NCI-H69 (cell line): ENCODE data around the gene GPR161.

ENCODE experiments used
- DNase-seq: peaks from one replicate; lab custom pipeline; 2025; lab: John Stamatoyannopoulos, UW

GPR161 gene

DNA sequence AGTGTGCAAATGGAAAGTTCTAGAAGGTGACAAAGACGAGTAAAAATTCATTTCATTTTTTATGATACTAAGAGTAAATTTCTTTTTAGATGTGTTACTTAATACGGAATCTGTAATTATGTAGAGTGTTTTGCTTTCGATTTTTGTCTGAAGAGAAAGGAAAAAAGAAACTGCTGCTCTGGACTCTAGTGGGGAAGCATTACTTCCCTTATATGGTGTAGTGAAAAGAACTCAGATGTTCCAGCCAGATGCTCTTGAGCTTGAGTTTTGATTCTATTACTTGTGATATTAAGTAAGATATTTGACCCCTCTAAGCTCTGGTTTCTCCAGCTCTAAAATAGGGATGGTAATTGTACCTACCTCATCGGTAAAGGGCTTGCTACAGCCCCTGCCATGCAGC lies 12.2 kb upstream of the GPR161 start:
- no peak for DNase-seq

DNA sequence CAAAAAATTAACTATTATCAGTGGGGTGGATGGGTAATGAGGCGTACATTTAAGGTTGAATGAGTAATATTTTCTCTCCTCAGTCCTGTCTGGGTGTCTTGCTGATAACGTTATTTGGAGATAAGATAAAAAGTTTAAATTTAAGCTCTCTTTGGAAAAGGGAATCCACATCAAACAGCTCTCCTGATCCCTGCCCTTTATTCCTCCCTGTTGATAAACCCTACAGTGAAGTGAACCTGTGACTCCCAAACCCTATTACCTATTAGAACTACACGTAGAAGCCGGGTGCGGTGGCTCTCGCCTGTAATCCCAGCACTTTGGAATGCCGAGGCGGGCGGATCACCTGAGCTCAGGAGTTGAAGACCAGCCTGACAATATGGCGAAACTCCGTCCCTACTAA lies 9.9 kb upstream of the GPR161 start:
- DNase-seq = no peak

DNA sequence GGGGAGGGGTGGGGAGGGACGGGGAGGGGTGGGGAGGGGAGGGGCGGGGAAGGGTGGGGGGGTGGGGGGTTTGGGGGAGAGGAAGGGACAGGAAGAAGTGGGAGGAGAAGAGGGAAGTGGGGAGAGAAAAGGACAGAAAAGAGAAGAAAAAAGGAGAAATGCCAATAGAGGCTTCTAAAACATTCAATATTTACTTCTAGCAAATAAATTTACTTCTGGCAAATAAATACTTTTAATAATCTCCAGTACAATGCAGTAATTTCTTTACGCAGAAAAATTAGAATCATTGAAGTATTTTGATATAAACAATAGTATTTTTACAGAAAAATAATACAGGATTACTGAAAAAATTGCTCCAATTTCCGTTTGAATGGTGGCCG lies 9.4 kb upstream of the GPR161 start:
- no peak for DNase-seq

DNA sequence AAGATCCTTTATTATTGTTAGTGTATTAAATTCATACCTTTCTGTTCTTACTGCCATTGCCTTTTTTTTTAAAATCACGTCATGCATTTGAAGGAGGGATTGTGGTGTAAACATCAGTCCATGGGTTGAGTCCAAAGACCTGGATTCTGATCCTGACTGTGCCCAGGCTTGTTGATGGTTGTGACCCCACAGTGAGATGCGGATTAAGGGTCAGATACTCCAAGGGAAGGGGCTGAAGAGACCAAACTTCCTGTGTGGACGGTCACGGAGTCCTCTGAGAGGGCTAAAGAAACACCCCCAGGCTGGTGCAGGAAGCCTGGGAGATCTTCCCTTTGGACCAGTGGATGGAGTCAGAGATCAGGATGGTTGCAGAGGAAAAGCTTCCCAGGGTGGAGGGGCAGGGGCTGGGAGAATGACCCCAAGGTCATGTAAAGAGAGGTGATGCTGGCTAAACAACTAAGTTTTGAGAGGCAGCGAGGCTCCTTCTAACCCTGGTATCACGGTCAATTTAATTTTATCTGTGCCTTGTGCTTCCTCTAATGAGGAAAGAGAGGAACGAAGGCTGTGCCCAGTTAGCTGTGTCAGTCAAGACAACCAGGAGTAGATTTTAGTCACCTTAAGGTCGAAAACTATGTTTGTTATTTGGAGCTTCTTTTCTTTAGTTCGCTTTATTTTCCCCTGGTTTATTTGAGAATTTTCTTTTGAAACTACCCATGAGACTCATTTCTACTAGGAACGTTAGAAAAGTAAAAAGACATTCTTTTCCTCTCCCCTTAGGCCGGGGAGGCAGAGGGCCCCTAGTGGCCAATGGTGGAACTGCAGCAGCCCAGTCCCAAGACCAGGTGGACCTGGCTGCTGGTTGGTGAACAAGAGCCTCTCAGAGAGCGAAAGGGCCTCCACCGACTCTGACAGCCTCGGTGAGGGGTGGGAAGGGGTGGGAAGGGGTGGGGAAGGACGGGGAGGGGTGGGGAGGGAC lies 8.7 kb upstream of the GPR161 start:
- DNase-seq = peak; percentile 90

DNA sequence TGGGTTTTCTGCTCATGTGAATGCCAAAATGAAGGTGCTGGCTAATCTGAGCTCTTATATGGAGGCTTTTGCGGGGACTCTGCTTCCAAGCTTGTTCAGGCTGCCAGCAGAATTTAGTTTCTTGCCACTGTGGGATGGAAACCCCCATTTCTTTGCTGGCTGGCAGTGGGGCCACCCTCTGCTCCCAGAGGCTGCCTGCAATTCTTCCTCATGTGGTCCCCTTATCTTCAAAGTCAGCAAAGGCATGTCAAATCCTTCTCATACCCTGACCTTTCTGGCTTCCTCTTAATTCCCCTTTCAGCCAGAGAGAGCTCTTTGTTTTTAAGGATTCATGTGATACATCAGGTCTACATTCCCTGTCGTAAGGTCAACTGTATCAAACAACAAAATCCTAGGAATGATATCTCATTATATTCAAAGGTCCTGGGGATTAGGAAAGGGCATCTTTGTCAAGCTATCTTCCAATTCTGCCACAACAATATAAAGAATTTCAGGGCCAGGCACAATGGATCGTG lies 5.2 kb upstream of the GPR161 start:
- no peak for DNase-seq

DNA sequence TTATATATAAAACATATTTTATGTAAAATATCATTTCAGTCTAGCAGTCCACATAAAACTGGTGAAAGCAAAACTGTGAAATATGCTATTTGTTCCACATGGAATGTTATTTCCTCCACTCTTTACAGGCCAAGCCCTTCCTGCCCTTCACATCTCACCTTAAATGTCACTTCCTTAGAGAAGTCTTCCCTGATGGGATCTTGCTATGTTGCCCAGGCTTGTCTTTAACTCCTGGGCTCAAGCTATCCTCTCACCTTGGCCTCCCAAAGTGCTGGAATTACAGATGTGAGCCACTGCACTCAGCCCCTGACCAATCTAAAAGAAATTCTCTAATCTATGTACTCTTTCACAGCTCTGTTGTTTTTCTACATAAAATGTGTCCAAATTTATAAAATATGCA lies 2.3 kb upstream of the GPR161 start:
- no peak for DNase-seq

DNA sequence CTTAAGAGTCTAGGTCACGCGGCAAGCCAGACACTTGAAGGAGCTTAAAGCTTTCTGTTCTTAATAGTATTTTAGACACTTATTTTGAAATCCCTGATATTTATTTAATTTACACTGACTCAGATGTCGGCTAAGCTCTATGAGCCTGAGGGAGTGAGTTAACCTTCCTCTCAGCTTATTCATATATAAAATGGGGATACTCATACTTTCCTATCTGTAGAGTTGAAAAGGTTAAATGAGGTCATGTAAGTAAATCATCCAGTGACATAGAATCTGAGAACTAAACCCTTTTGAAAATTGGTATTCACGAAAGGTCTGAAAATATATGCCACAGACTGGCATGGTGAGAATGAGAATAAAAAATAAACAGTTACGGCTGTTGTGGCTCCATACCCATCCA lies 1.4 kb upstream of the GPR161 start:
- DNase-seq = no peak

DNA sequence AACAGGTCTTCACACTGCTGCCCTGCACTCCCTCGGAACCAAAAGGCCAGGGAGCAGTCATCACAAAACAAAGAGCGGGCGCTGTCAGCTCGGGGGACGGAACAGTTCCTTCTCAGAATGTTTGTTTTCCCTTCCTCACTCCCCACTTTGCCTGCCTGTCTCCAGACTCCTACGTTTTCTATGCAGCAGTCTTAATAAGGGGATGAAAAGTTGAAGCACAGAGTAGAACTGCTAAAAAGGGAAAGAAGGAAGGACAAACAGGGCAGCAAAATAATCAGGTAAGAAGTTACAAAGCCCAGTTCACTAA lies 738 bp upstream of the GPR161 start:
- no peak for DNase-seq

DNA sequence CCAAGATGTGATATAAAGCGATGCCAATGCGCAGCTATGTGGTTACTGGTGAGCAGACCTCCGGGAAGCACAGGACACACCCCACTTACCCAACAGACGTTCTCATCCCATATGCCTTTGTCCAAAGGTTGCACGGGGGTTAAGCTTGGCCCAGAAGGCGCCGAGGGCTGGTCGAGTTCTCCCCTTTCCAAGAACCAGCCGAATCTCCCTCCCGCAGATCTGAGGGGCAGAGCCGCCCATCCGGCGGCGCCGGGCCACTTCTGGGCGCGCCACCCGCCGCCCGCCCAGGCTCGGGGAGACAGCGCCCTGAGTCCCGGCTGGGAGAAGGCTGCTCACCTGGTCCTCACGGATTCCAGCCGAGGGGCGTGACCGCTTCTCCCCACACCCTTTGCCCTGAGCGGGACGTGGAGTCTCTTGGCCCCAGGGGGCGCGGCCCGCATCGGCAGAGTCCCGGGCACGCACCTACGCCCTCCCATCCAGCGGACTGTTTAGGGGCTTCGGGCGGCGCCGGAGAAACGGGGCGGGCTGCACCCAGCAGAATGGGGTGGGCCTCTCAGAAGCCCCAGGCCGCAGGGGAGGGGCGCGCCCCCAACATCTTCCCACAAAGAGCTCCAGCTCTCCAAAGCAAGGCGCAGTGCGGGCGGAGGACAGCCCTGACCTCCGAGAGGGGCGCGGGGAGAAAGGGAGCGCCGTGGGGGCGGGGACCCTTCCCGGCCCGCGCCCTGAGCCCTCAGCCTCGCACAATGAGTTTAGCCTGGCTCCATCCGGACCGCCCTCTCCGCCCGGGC lies 615 bp downstream of the GPR161 start:
- DNase-seq = peak; percentile 52

DNA sequence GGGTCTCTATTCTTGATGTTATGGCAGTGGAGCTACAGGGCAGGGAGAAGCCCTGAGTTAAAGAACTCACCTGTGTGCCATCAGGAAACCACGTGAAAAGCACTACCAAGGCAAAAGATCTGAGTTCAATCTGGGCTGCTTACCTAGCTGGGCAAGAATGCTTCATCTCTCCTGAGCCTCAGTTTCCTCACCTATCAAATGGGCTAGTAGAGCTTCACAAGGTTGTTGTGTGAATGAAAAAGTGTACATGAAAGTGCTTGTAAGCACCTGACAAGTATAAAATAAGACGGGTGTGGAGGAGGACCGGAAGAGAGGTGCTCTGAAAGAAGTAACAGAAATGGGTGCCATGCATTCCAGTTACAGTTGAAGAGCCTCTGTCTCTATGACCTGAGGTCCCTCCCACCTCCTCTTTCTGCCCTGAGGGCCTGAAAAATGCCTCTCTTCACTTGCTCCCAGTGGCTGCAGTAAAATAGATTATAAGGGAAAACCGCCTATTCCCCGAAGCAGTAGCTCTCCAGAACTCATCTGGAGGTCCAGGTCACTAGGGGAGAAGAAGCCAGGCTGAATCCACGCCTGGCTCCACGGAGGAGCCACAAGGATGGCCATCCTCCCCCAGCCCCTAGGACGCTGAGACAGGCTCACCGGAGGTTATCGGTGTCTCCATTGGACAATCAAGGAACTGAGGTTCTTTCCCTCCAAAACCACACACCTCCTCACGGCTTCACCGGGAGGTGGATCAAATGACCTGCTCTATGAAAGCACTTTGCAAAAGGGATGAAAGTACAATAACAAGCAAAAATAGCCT lies 1.4 kb downstream of the GPR161 start:
- DNase-seq = peak; percentile 52

DNA sequence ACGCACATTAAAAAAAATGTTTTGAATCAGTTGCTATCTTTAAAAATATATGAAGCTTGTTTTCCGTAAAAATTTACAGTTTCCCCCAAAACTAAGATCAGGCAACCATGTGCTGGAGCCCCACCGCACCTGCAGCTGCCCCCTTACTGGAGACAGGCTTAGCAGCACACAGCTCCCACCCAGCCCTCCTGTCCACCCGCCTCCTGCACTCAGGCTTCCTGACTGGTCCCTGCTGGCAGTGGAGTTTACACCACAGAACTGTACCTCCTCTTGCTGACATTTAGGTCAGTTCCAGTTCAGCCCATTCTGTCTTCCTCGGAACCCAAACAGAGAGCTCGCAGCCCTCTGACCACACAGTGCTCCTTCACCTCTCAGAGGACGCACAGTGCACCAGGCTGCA lies 2.1 kb downstream of the GPR161 start:
- peak; percentile 32 for DNase-seq

DNA sequence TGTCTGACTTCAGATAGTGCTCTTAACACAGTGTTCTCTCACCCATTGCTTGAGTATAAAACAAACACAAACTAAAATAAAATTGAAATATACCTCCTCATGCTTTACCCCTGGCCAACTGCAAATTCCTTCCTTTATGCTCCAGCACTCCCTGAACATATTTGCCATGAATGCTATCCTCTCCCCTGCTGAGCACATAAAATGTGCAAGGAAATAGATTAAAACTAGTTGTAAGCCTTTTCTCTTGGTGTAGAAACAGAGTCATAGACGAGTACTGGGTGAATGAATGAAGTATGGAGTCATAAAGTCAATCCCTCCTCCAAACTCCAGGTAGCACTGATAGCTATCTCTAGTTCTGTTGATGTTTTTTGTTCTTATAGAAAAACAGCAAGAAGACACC lies 2.6 kb downstream of the GPR161 start:
- DNase-seq = no peak

DNA sequence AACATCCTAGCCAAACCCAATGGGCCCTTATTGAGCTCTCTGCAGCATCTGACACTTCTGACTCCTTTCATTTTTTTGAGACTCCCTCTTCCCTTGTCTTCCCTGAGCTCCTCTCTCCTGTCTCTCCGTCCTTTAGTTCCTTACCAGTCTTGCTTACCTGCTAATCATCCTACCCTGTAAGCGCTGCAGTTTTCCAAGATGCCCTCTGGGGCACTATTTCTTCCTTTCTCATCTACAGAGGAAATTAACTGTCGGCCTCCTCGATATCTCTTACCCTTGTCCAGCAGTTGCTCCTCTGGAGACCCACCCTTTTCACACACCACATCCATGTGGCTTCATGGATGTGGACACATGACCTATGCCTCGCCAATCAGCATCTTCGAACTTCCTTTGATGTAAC lies 6.8 kb downstream of the GPR161 start:
- DNase-seq = no peak

DNA sequence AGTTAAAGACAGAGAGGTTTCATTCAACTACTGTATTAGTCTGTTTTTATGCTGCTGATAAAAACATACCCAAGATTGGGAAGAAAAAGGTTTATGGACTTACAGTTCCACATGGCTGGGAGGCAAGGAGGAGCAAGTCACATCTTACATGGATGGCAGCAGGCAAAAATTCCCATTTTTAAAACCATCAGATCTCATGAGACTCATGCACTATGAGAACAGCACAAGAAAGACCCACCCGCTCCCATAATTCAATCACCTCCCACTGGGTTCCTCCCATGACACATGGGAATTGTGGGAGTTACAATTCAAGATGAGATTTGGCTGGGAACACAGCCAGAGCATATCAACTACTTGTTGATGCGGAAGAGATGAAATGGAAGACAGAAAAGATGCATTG lies 9.2 kb downstream of the GPR161 start:
- DNase-seq = no peak

DNA sequence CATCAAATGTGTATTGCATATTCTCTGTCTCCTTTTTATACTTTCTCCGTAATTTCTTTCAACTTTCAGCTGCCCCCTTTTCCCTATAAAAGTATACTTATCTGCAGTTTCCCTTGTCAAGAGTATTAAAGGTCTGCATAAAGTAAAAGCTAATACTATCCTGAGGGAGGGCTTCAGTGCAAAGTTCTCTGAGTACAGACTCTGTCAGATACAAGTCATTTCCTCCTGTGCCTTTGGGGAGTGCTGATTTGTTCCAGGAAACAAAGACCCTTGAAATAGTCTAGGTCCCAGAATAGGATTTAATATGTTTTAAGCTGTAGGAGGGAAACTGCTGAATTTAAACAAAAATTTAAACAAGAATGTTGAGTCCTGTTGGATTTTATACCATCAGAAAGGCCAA lies 11.7 kb downstream of the GPR161 start:
- no peak for DNase-seq

DNA sequence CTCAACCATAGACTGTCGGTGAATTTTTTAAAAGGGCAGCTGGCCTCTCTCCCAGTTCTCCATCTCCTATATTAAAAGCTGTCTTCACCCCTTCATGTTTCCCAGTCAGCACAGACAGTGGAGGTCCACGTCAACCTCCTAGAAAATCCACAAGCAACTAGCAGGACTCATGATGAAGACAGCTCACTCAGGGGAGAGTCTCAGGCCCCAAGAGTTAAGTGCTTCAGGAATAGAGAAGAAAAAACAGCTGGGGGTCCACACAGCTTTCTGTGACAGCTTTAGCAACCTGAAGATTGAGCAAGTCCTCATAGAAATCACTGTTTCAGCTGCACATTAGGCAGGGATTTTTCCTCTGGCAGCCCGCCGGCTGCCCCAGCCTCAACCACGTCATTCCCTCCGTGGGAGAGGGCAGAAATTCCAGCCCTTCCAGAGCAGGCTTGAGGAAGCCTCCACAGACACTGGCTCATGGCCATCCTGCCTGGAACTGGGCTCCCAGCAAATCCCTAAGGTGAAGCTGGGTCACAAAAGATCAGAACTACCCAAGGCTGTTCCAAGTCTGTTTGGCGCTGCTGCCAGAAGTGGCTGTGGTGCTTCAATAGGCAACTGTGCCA lies 15.2 kb downstream of the GPR161 start:
- DNase-seq = no peak

DNA sequence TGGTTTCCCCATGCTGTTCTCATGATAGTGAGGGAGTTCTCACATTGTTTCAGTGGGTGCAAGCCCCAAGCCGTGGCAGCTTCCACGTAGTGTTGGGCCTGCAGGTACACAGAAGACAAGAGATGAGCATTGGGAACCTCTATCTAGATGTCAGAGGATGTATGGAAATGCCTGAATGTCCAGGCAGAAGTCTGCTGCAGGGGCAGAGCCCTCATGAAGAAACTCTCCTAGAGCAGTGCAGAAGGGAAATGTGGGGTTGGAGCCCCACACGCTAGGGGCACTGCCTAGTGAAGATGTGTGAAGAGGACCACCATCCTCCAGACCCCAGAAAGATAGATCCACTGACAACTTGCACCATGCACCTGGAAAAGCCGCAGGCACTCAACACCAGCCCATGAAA lies 17.0 kb downstream of the GPR161 start:
- no peak for DNase-seq

DNA sequence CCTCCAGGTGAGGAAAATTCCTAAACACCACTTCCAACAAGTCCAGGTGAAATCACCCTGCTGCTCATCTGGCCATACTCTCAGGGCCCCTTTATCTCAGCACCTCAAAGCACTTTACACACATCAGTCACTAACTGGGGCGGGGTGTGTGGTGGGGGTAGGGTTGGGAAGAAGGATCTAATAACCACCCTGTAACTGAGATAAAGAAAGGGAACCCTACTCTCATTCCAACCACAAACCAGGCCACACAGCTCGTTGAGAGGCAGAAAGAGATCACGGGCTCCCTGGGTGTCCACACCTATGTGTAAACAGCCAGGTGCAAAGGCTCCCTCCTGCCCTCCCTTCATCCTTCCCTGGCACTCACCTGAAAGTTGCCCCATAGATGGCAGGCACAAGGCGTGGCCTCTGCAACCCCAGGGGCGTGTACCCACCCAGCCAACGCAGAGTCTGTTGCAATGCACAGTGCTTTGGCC lies 20.4 kb downstream of the GPR161 start:
- peak; percentile 44 for DNase-seq

DNA sequence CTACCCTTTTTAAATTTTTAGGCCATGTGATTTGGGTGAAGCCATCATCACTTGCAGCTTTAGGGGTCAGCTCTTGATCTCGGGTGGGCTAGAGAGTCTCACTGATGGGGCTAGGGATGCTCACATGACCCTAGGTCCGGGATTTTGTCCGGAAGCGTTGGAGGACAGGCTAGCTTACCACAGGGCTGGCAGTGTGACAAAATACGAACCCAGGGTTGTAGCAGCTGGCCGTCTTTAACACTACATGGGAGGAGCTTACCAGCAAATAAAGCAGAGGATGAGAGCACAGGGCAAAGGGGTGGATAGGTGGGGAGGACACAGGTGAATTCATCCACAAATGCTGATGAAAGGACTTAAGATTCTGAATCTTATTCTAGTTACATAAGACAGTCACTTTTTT lies 21.9 kb downstream of the GPR161 start:
- peak; percentile 51 for DNase-seq

DNA sequence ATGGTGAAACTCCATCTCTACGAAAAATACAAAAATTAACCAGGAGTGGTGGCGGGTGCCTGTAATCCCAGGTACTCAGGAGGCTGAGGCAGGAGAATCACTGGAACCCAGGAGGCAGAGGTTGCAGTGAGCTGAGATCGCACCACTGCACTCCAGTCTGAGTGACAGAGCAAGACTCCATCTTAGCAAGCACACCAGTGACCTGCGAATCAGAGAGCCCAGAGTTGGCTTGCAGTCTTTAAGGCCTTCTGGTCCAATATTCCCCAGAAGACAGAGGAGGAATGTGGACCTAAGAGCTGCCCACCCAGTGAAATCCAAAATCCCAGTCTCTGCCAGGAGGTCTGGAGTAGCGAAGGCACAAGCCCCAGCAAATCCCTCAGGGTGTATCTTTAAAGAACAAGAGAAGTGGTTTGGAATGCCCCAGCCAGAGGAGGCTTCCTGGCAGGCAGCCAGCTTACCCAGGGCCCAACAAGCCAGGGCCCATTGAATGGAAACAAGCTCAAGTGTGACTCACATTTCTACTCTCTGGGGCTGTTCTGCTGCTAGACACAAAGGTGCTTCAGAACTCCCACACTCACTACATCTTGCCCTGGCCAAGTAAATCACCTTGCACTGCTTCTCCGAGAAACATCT lies 23.9 kb downstream of the GPR161 start:
- peak; percentile 84 for DNase-seq

DNA sequence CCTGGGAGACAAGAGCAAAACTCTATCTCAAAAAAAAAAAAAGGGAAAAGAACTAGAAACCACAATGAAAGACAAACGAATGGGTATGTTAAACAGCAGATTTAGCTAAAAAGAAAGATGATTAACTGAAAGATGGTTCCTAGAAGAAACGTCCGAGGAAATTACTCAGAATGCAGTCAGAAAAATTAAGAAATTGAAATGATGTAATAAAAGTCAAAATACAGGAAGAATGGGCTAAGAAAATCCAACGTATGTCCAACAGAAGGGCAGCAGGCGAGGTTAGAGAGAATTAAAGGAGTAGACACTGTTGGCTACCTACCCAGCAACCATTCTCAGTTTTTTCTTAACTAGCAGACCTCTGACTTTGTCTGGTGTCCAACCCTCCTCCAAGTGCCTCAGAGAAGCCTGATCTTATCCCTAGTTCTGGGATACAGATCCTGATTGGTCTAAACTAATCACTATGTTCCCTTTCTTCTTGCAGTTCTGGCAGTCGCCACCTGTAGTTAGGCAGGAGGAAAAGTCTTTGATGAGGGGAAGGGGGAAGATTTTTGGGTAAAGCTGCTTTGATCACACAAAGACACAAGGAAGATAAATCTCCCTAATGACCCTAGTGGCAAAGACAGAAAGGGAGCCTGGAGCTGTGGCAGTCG lies 25.7 kb downstream of the GPR161 start:
- peak; percentile 22 for DNase-seq
